ENCODE measurements around the gene PASK. TPM values are rescaled to one million over a fixed set of nuclear protein-coding genes. Genes with fewer than 3 reads are reported as not detected.

The PASK gene
- polyA plus RNA-seq, 1 donor from 2014 or later = 26.0 TPM

DNA sequence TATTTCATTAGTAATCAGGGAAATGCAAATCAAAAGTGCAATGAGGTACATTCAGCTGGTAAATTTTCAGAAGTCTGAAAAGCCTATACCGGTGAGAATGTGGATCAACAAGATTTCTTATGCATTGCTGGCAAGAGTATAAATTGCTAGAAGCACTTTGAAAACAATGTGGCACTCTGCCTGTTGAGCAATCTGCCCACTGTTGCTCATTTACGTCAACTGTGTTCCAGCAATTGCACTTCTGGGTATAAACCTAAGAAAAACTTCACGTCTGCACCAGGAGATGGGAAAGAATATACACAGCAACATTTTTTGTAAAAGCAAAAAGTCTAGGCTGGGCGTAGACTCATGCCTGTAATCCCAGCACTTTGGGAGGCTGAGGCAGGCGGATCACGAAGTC, 88.0 kb downstream of the PASK start:
- Histone ChIP-seq H3K9ac (ENCODE audit: low read length) (no peak overlapping the region), H3F3A (ENCODE audit: insufficient read depth, low read length, poor library complexity, severe bottlenecking) (no peaks in the 10 kb centered on the region), H3K4me2 (ENCODE audit: low read length) (no peak overlapping the region), H3K79me2 (replicated peaks; ENCODE audit: insufficient read depth, low read length) (no peaks in the 10 kb centered on the region), H3K36me3 (ENCODE audit: insufficient read depth, low read length) (no peaks in the 10 kb centered on the region), H3K27me3 (ENCODE audit: insufficient read depth, low read depth, low read length) (no peaks in the 10 kb centered on the region), H3K4me3 (ENCODE audit: low read length) (no peak overlapping the region), H3K27ac (ENCODE audit: low read length) (no peak overlapping the region), H3K9me2 (ENCODE audit: insufficient read depth, low read length) (no peaks in the 10 kb centered on the region), H3K9me3 (ENCODE audit: low read length) (no peaks in the 10 kb centered on the region), H4K20me1 (ENCODE audit: insufficient read depth) (no peaks in the 10 kb centered on the region), H2AFZ (ENCODE audit: low read depth, low read length) (no peak overlapping the region)
- TF ChIP-seq, protein P1, sequence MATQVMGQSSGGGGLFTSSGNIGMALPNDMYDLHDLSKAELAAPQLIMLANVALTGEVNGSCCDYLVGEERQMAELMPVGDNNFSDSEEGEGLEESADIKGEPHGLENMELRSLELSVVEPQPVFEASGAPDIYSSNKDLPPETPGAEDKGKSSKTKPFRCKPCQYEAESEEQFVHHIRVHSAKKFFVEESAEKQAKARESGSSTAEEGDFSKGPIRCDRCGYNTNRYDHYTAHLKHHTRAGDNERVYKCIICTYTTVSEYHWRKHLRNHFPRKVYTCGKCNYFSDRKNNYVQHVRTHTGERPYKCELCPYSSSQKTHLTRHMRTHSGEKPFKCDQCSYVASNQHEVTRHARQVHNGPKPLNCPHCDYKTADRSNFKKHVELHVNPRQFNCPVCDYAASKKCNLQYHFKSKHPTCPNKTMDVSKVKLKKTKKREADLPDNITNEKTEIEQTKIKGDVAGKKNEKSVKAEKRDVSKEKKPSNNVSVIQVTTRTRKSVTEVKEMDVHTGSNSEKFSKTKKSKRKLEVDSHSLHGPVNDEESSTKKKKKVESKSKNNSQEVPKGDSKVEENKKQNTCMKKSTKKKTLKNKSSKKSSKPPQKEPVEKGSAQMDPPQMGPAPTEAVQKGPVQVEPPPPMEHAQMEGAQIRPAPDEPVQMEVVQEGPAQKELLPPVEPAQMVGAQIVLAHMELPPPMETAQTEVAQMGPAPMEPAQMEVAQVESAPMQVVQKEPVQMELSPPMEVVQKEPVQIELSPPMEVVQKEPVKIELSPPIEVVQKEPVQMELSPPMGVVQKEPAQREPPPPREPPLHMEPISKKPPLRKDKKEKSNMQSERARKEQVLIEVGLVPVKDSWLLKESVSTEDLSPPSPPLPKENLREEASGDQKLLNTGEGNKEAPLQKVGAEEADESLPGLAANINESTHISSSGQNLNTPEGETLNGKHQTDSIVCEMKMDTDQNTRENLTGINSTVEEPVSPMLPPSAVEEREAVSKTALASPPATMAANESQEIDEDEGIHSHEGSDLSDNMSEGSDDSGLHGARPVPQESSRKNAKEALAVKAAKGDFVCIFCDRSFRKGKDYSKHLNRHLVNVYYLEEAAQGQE (IDR thresholded peaks at IDR 0.05; ENCODE audit: borderline replicate concordance) = no peak
- TF ChIP-seq EP300 (conservative IDR thresholded peaks at IDR 0.05; ENCODE audit: poor library complexity, severe bottlenecking) = no peak
- no peak for TF ChIP-seq SMC3 (conservative IDR thresholded peaks at IDR 0.05; ENCODE audit: poor library complexity)
- TF ChIP-seq EZH2 (IDR thresholded peaks at IDR 0.05; ENCODE audit: borderline replicate concordance, insufficient read depth, low read length, poor library complexity, severe bottlenecking) = no peak

Small RNA genes within 50 kb of the gene (small RNA-seq; reads per million reads assigned to genes)
- gene AC005237.2 = 0 reads per million in 3 experiments

Other genes with a start within 250 kb of the PASK start
- gene CROCC2, start 243.1 kb downstream of the PASK start, polyA plus RNA-seq = 0.09 TPM in 1 of 2 replicates, not detected in the other
- gene SNED1, start 150.9 kb downstream of the PASK start, polyA plus RNA-seq = 0.04 and 0.32 TPM in 2 replicates
- gene MTERF4, start 47.2 kb downstream of the PASK start, polyA plus RNA-seq = 142 and 164 TPM in 2 replicates
- 53.0 and 59.3 TPM in 2 replicates for gene PPP1R7, start 995 bp upstream of the PASK start, polyA plus RNA-seq
- gene ANO7, start 39.2 kb upstream of the PASK start, polyA plus RNA-seq = not detected in 2 replicates
- 61.9 and 87.0 TPM in 2 replicates for gene HDLBP, start 166.2 kb upstream of the PASK start, polyA plus RNA-seq
- 454 and 467 TPM in 2 replicates for gene SEPTIN2, start 166.5 kb upstream of the PASK start, polyA plus RNA-seq
- 13.1 and 13.3 TPM in 2 replicates for gene FARP2, start 206.8 kb upstream of the PASK start, polyA plus RNA-seq